GM23338 (cell line): ENCODE results near the gene RANBP1. TPM values are rescaled to one million over a fixed set of nuclear protein-coding genes. Genes with fewer than 3 reads are reported as not detected.

Source experiments
- ATAC-seq: fragments of 200-7000 bp; cut with Tn5 transposase; 3 replicates; pipeline ENCODE4 v1.9.1; 2020
- DNase-seq: peaks from one replicate; pipeline ENCODE4 v3.0.0-alpha.2; 2015; ENCODE audit warnings: low spot score
- H2AFZ ChIP-seq: fragments of 200-600 bp; sonication (generic); 2 replicates; pipeline ENCODE4 v1.8.0; 2016; ENCODE audit warnings: antibody characterized with exemption, mild to moderate bottlenecking, moderate library complexity
- H3F3A ChIP-seq: fragments of 200-600 bp; sonication (generic); replicated peaks from 2 replicates; pipeline ENCODE4 v1.8.0; 2017; ENCODE audit warnings: antibody characterized with exemption, mixed run types, low read depth
- H3K27ac ChIP-seq: fragments of 200-600 bp; sonication (generic); 2 replicates; pipeline ENCODE4 v1.6.1; 2016; ENCODE audit warnings: low read depth
- H3K27me3 ChIP-seq: fragments of 200-600 bp; sonication (generic); 2 replicates; pipeline ENCODE4 v1.8.0; 2016; ENCODE audit warnings: mild to moderate bottlenecking, mixed run types, moderate library complexity; ENCODE audit not compliant: insufficient read depth
- H3K36me3 ChIP-seq: fragments of 200-600 bp; sonication (generic); 2 replicates; pipeline ENCODE4 v1.8.0; 2016; ENCODE audit warnings: mild to moderate bottlenecking; ENCODE audit not compliant: insufficient read depth
- H3K4me1 ChIP-seq: fragments of 200-600 bp; sonication (generic); 2 replicates; pipeline ENCODE4 v1.8.0; 2016; ENCODE audit warnings: mild to moderate bottlenecking, moderate library complexity; ENCODE audit not compliant: insufficient read depth
- H3K4me2 ChIP-seq: fragments of 200-600 bp; sonication (generic); 2 replicates; pipeline ENCODE4 v1.7.1; 2017; ENCODE audit warnings: mixed run types
- H3K4me3 ChIP-seq: fragments of 200-600 bp; sonication (generic); 2 replicates; pipeline ENCODE4 v1.6.1; 2016; ENCODE audit warnings: mixed run types
- H3K79me2 ChIP-seq: fragments of 200-600 bp; sonication (generic); replicated peaks from 2 replicates; pipeline ENCODE4 v1.8.0; 2017; ENCODE audit warnings: mild to moderate bottlenecking; ENCODE audit not compliant: insufficient read depth
- H3K9me2 ChIP-seq: fragments of 200-600 bp; sonication (generic); 2 replicates; pipeline ENCODE4 v1.8.0; 2017; ENCODE audit not compliant: insufficient read depth
- H4K20me1 ChIP-seq: fragments of 200-600 bp; sonication (generic); replicated peaks from 2 replicates; pipeline ENCODE4 v1.8.0; 2017; ENCODE audit warnings: mild to moderate bottlenecking; ENCODE audit not compliant: insufficient read depth
- H3K27ac Mint-ChIP-seq: 2 replicates; pipeline ENCODE4 v1.8.0; 2020; ENCODE audit warnings: inconsistent platforms, mild to moderate bottlenecking, moderate library complexity, mixed read lengths
- H3K27me3 Mint-ChIP-seq: 3 replicates; pipeline ENCODE4 v1.8.0; 2022; ENCODE audit warnings: low read depth, mild to moderate bottlenecking, moderate library complexity, mixed read lengths, inconsistent platforms; ENCODE audit not compliant: insufficient read depth, poor library complexity
- H3K36me3 Mint-ChIP-seq: 3 replicates; pipeline ENCODE4 v1.8.0; 2021; ENCODE audit warnings: low read depth, mild to moderate bottlenecking, inconsistent platforms, moderate library complexity, mixed read lengths
- H3K4me1 Mint-ChIP-seq: 3 replicates; pipeline ENCODE4 v1.8.0; 2020; ENCODE audit warnings: mild to moderate bottlenecking, inconsistent platforms, mixed read lengths
- H3K4me3 Mint-ChIP-seq: 3 replicates; pipeline ENCODE4 v1.8.0; 2021; ENCODE audit warnings: moderate library complexity, mild to moderate bottlenecking, inconsistent platforms, mixed read lengths
- H3K9me3 Mint-ChIP-seq: 3 replicates; pipeline ENCODE4 v1.8.0; 2020; ENCODE audit warnings: moderate library complexity, mild to moderate bottlenecking, inconsistent platforms, mixed read lengths
- CREB1 ChIP-seq: fragments of 250-450 bp; sonication (Bioruptor Pico); IDR thresholded peaks from 2 replicates; pipeline ENCODE4 v1.5.0; 2020; ENCODE audit warnings: low read depth, mild to moderate bottlenecking, moderate library complexity
- ETS1 ChIP-seq: IDR thresholded peaks from 2 replicates; pipeline ENCODE4 v1.6.1; 2016; ENCODE audit warnings: antibody characterized with exemption
- JUNB ChIP-seq: IDR thresholded peaks from one replicate; pipeline ENCODE4 v1.6.1; 2016; ENCODE audit warnings: antibody characterized with exemption; ENCODE audit not compliant: unreplicated experiment
- NANOG ChIP-seq: IDR thresholded peaks from 2 replicates; pipeline ENCODE4 v1.6.1; 2016; ENCODE audit warnings: antibody characterized with exemption, borderline replicate concordance
- REST ChIP-seq: IDR thresholded peaks from one replicate; pipeline ENCODE4 v1.6.1; 2018; ENCODE audit warnings: antibody characterized with exemption; ENCODE audit not compliant: unreplicated experiment
- STAT1 ChIP-seq: IDR thresholded peaks from one replicate; pipeline ENCODE4 v1.6.1; 2016; ENCODE audit warnings: antibody characterized with exemption; ENCODE audit not compliant: unreplicated experiment
- ZNF114 ChIP-seq: fragments of 250-450 bp; sonication (Bioruptor Pico); IDR thresholded peaks from 2 replicates; pipeline ENCODE4 v1.5.0; 2020; ENCODE audit warnings: mild to moderate bottlenecking, moderate library complexity
- ZNF331 ChIP-seq: fragments of 250-450 bp; sonication (Bioruptor Pico); IDR thresholded peaks from 2 replicates; pipeline ENCODE4 v1.5.0; 2020; ENCODE audit warnings: low read depth, mild to moderate bottlenecking, moderate library complexity
- ZNF462 ChIP-seq: fragments of 250-450 bp; sonication (Bioruptor Pico); IDR thresholded peaks from 2 replicates; pipeline ENCODE4 v1.5.0; 2020; ENCODE audit warnings: mild to moderate bottlenecking, moderate library complexity
- polyA plus RNA-seq: library from polyadenylated mRNA; unstranded; fragments of >200 nt; fragmentation: Nextera tagmentation; extraction: Ambion mirVana; gene quantifications from 2 replicates; pipeline ENCODE4 v1.2.1, GENCODE V29; 2016
- total RNA-seq: library from RNA; depleted of rRNA; stranded (reverse); fragments of >200 nt; shearing (Covaris generic); gene quantifications from 2 replicates; pipeline ENCODE4 v1.2.3, GENCODE V29; 2014

RANBP1 gene
- total and polyA plus RNA-seq, 2 experiments from 2014 or later = 1,014 to 1,206 TPM

- no peaks in the 10 kb centered on the region for H3K36me3 ChIP-seq
- peaks cover 23% of the 10 kb centered on the region for H3K36me3 Mint-ChIP-seq
- peaks cover 11% of the 10 kb centered on the region; the same call in 1 of the 2 replicates for H3K4me1 ChIP-seq
- peaks cover 26% of the 10 kb centered on the region for H3F3A ChIP-seq
- peak overlapping the region; percentile 92 for H3K27ac ChIP-seq
- H3K4me3 Mint-ChIP-seq = peak overlapping the region; percentile 95
- H3K4me2 ChIP-seq = peak overlapping the region; percentile 98
- peak overlapping the region; percentile 97 for H3K4me3 ChIP-seq
- no peaks in the 10 kb centered on the region for H3K27me3 ChIP-seq
- peaks cover 34% of the 10 kb centered on the region for H4K20me1 ChIP-seq
- H3K9me2 ChIP-seq = no peaks in the 10 kb centered on the region
- TF ChIP-seq ETS1 (no peak), CREB1 (CRISPR knock-in tag) (no peak), ZNF331 (CRISPR knock-in tag) (no peak), JUNB (no peak), NANOG (no peak)
- peaks cover 51% of the 10 kb centered on the region for H3K79me2 ChIP-seq
- peak overlapping the region; percentile 95 for H3K27ac Mint-ChIP-seq
- peak; percentile 68 for DNase-seq
- H3K9me3 Mint-ChIP-seq = no peaks in the 10 kb centered on the region; the same call in 2 of the 3 replicates
- H3K4me1 Mint-ChIP-seq = peaks cover 39% of the 10 kb centered on the region
- H2AFZ ChIP-seq = no peak overlapping the region
- peak; percentile 20 for ATAC-seq
- peaks cover 29% of the 10 kb centered on the region for H3K27me3 Mint-ChIP-seq
These were observed 35.5 kb upstream of the RANBP1 start for GRCh38 chr22:20080445-20080775.

GRCh38 chr22:20080776-20081654 is 34.9 kb upstream of the RANBP1 start:
- Histone ChIP-seq H3K9me2 (no peaks in the 10 kb centered on the region), H3K27ac (peak overlapping the region; percentile 92), H3K4me1 (peaks cover 12% of the 10 kb centered on the region; the same call in 1 of the 2 replicates), H4K20me1 (peaks cover 40% of the 10 kb centered on the region), H3K4me3 (peak overlapping the region; percentile 97), H3K79me2 (peaks cover 57% of the 10 kb centered on the region), H2AFZ (no peak overlapping the region), H3F3A (peaks cover 28% of the 10 kb centered on the region), H3K36me3 (no peaks in the 10 kb centered on the region), H3K4me2 (peak overlapping the region; percentile 98), H3K27me3 (no peaks in the 10 kb centered on the region)
- Mint-ChIP-seq H3K27ac (peak overlapping the region; percentile 95), H3K36me3 (peaks cover 29% of the 10 kb centered on the region), H3K4me1 (peaks cover 40% of the 10 kb centered on the region), H3K27me3 (peaks cover 29% of the 10 kb centered on the region), H3K4me3 (peak overlapping the region; percentile 95), H3K9me3 (no peaks in the 10 kb centered on the region; the same call in 2 of the 3 replicates)
- DNase-seq (peak; percentile 69), ATAC-seq (peak; percentile 15)
- TF ChIP-seq REST = no peak
- TF ChIP-seq ZNF331 (CRISPR knock-in tag) = no peak
- no peak for TF ChIP-seq STAT1
- TF ChIP-seq ZNF462 = no peak
- TF ChIP-seq ZNF114 (CRISPR knock-in tag) = no peak
